Mesenchymal stem cell (in vitro differentiated cells and primary cell): Measurements from ENCODE around the gene SLC36A3.
"Not testable (repeated sequence)": the region's sequence is repeated elsewhere in the genome, so short reads cannot be mapped to it uniquely, and the experiment has no call there.

Experiments used
- DNase-seq: peaks from one replicate; pipeline ENCODE4 v3.0.0-alpha.2; 2013
- H2AFZ ChIP-seq: one replicate; pipeline ENCODE4 v1.6.1; 2013; ENCODE audit warnings: low read depth, mild to moderate bottlenecking, control low read depth, inconsistent platforms, low read length, moderate library complexity
- H2AK5ac ChIP-seq: 2 replicates; pipeline ENCODE4 v1.6.1; 2013; ENCODE audit warnings: low read length, moderate library complexity, mild to moderate bottlenecking, inconsistent platforms; ENCODE audit not compliant: severe bottlenecking
- H2BK120ac ChIP-seq: one replicate; pipeline ENCODE4 v1.6.1; 2013; ENCODE audit warnings: low read depth, mild to moderate bottlenecking, inconsistent platforms, low read length, moderate library complexity
- H2BK12ac ChIP-seq, 2 experiments: one replicate each; pipeline ENCODE4 v1.6.1; 2013; ENCODE audit warnings: inconsistent platforms in 2 of 2, low read length in 2 of 2, mild to moderate bottlenecking in 2 of 2, moderate library complexity in 2 of 2, control low read depth in 1 of 2
- H2BK15ac ChIP-seq: one replicate; pipeline ENCODE4 v1.6.1; 2013; ENCODE audit warnings: mild to moderate bottlenecking, low read depth, inconsistent platforms; ENCODE audit not compliant: poor library complexity, severe bottlenecking
- H2BK5ac ChIP-seq: 2 replicates; pipeline ENCODE4 v1.6.1; 2013; ENCODE audit warnings: low read depth, mild to moderate bottlenecking, low read length, control low read depth, inconsistent platforms; ENCODE audit not compliant: poor library complexity, severe bottlenecking
- H3K14ac ChIP-seq, 2 experiments: one replicate each; pipeline ENCODE4 v1.6.1; 2013; ENCODE audit warnings: inconsistent platforms in 2 of 2, low read length in 2 of 2, control low read depth in 1 of 2, mild to moderate bottlenecking in 1 of 2, moderate library complexity in 1 of 2
- H3K18ac ChIP-seq, 2 experiments: one replicate each; pipeline ENCODE4 v1.6.1; 2013; ENCODE audit warnings: inconsistent platforms in 2 of 2, low read length in 2 of 2, control low read depth in 1 of 2, low read depth in 1 of 2, mild to moderate bottlenecking in 1 of 2
- H3K23ac ChIP-seq, 2 experiments: one replicate each; pipeline ENCODE4 v1.6.1; 2013; ENCODE audit warnings: inconsistent platforms in 2 of 2, low read length in 2 of 2, mild to moderate bottlenecking in 2 of 2, moderate library complexity in 2 of 2, control low read depth in 1 of 2
- H3K27ac ChIP-seq: 2 replicates; pipeline ENCODE4 v1.5.1; 2013; ENCODE audit warnings: mild to moderate bottlenecking, moderate library complexity, low read length, control low read depth, inconsistent platforms; ENCODE audit not compliant: poor library complexity, severe bottlenecking
- H3K27me3 ChIP-seq, 2 experiments: 2 replicates each; pipeline versions ENCODE4 v1.6.1 to v1.7.0; 2013; ENCODE audit warnings: low read length in 2 of 2, mild to moderate bottlenecking in 2 of 2, moderate library complexity in 2 of 2, control low read depth in 1 of 2, inconsistent platforms in 1 of 2; ENCODE audit not compliant: control insufficient read depth in 1 of 2, insufficient read depth in 1 of 2
- H3K36me3 ChIP-seq, 2 experiments: 2 replicates each; pipeline versions ENCODE4 v1.6.1 to v1.7.0; 2013; ENCODE audit warnings: low read length in 2 of 2, control low read depth in 1 of 2, inconsistent platforms in 1 of 2, low read depth in 1 of 2, mild to moderate bottlenecking in 1 of 2; ENCODE audit not compliant: insufficient read depth in 2 of 2, control insufficient read depth in 1 of 2
- H3K4ac ChIP-seq, 2 experiments: one replicate each; pipeline ENCODE4 v1.6.1; 2013; ENCODE audit warnings: inconsistent platforms in 2 of 2, low read length in 2 of 2, mild to moderate bottlenecking in 2 of 2, moderate library complexity in 2 of 2, control low read depth in 1 of 2, low read depth in 1 of 2
- H3K4me1 ChIP-seq: 2 replicates; pipeline ENCODE4 v1.6.1; 2013; ENCODE audit warnings: low read depth, low read length, control low read depth; ENCODE audit not compliant: control insufficient read depth, insufficient read depth
- H3K4me2 ChIP-seq: 2 replicates; pipeline ENCODE4 v1.6.1; 2013; ENCODE audit warnings: low read length, mild to moderate bottlenecking, inconsistent platforms; ENCODE audit not compliant: poor library complexity, severe bottlenecking
- H3K4me3 ChIP-seq, 2 experiments: 2 replicates each; pipeline versions ENCODE4 v1.5.1 to v1.7.0; 2013; ENCODE audit warnings: low read length in 2 of 2, mild to moderate bottlenecking in 2 of 2, control low read depth in 1 of 2, low read depth in 1 of 2; ENCODE audit not compliant: insufficient read depth in 1 of 2
- H3K79me1 ChIP-seq: replicated peaks from 2 replicates; pipeline ENCODE4 v1.6.1; 2013; ENCODE audit warnings: mild to moderate bottlenecking, control low read depth, low read length, inconsistent platforms; ENCODE audit not compliant: poor library complexity, severe bottlenecking
- H3K9ac ChIP-seq: 2 replicates; pipeline ENCODE4 v1.7.0; 2013; ENCODE audit warnings: mild to moderate bottlenecking, low read length, moderate library complexity
- H3K9me3 ChIP-seq: 2 replicates; pipeline ENCODE4 v1.7.0; 2013; ENCODE audit warnings: mild to moderate bottlenecking, low read length; ENCODE audit not compliant: control insufficient read depth
- H4K8ac ChIP-seq: one replicate; pipeline ENCODE4 v1.6.1; 2013; ENCODE audit warnings: inconsistent platforms, mild to moderate bottlenecking, low read length, moderate library complexity
- H4K91ac ChIP-seq: one replicate; pipeline ENCODE4 v1.6.1; 2013; ENCODE audit warnings: mild to moderate bottlenecking, low read length, inconsistent platforms
- WGBS: methylation state at CpG from one replicate; pipeline ENCODE4 v1.1.7; 2013; ENCODE audit warnings: mixed read lengths; 5-methylcytosine and 5-hydroxymethylcytosine counted together

SLC36A3 gene

GRCh38 chr5:151238303-151238741, 65.2 kb downstream of the SLC36A3 start:
- H2AFZ ChIP-seq = no peak overlapping the region
- H3K4me3 ChIP-seq = peak overlapping the region in 1 of 2 experiments; percentile 47
- no peak overlapping the region for H3K14ac ChIP-seq
- H4K91ac ChIP-seq = peak overlapping the region; percentile 27
- H2BK120ac ChIP-seq = peak overlapping the region; percentile 5
- no peak overlapping the region for H3K27ac ChIP-seq
- H3K27me3 ChIP-seq = peaks cover 10 to 26% of the 10 kb centered on the region in 2 experiments
- H2BK5ac ChIP-seq = no peak overlapping the region
- WGBS = 47% methylated on average over 14 of the region's 14 CpGs
- no peak overlapping the region for H3K4me2 ChIP-seq
- H3K18ac ChIP-seq = peak overlapping the region in 1 of 2 experiments; percentile 62
- H3K9ac ChIP-seq = peak overlapping the region; percentile 74
- no peak overlapping the region for H3K23ac ChIP-seq
- H3K4ac ChIP-seq = peak overlapping the region in 1 of 2 experiments; percentile 30
- DNase-seq = no peak
- no peaks in the 10 kb centered on the region for H3K36me3 ChIP-seq
- H3K4me1 ChIP-seq = no peaks in the 10 kb centered on the region
- H2BK15ac ChIP-seq = no peak overlapping the region
- no peak overlapping the region for H4K8ac ChIP-seq
- no peak overlapping the region for H2BK12ac ChIP-seq
- no peaks in the 10 kb centered on the region for H3K79me1 ChIP-seq
- no peaks in the 10 kb centered on the region for H3K9me3 ChIP-seq
- H2AK5ac ChIP-seq = no peak overlapping the region

GRCh38 chr5:151237685-151238084, 65.9 kb downstream of the SLC36A3 start:
- no peak overlapping the region for H3K23ac ChIP-seq
- no peak overlapping the region for H2AFZ ChIP-seq
- no peak overlapping the region for H3K14ac ChIP-seq
- no peak overlapping the region for H2BK15ac ChIP-seq
- no peak overlapping the region for H3K4ac ChIP-seq
- H3K18ac ChIP-seq = no peak overlapping the region
- no peak overlapping the region for H3K9ac ChIP-seq
- no peak overlapping the region for H3K27ac ChIP-seq
- H2AK5ac ChIP-seq = no peak overlapping the region
- no peaks in the 10 kb centered on the region for H3K4me1 ChIP-seq
- peaks cover 10 to 32% of the 10 kb centered on the region in 2 experiments for H3K27me3 ChIP-seq
- no peaks in the 10 kb centered on the region for H3K9me3 ChIP-seq
- DNase-seq = no peak
- H3K4me2 ChIP-seq = no peak overlapping the region
- H2BK12ac ChIP-seq = no peak overlapping the region
- H4K8ac ChIP-seq = no peak overlapping the region
- no peak overlapping the region for H2BK5ac ChIP-seq
- H4K91ac ChIP-seq = no peak overlapping the region
- no peak overlapping the region for H2BK120ac ChIP-seq
- H3K36me3 ChIP-seq = no peaks in the 10 kb centered on the region
- WGBS = 87% methylated on average over 4 of the region's 7 CpGs
- no peak overlapping the region for H3K4me3 ChIP-seq
- H3K79me1 ChIP-seq = no peaks in the 10 kb centered on the region

- no peaks in the 10 kb centered on the region for H3K36me3 ChIP-seq
- H4K8ac ChIP-seq = no peak overlapping the region
- H2BK12ac ChIP-seq = no peak overlapping the region
- no peak overlapping the region for H4K91ac ChIP-seq
- no peak overlapping the region for H2BK15ac ChIP-seq
- no peak overlapping the region for H2AFZ ChIP-seq
- WGBS = no CpG with 5 or more reads among the region's 1 CpG
- no peak overlapping the region for H3K4ac ChIP-seq
- no peak overlapping the region for H3K4me2 ChIP-seq
- no peaks in the 10 kb centered on the region for H3K4me1 ChIP-seq
- no peak overlapping the region for H3K14ac ChIP-seq
- no peaks in the 10 kb centered on the region for H3K9me3 ChIP-seq
- H3K27ac ChIP-seq = no peak overlapping the region
- no peak overlapping the region for H2AK5ac ChIP-seq
- H3K23ac ChIP-seq = no peak overlapping the region
- H3K9ac ChIP-seq = no peak overlapping the region
- no peaks in the 10 kb centered on the region for H3K79me1 ChIP-seq
- H3K27me3 ChIP-seq = peaks cover 10 to 37% of the 10 kb centered on the region in 2 experiments
- no peak overlapping the region for H3K18ac ChIP-seq
- H2BK120ac ChIP-seq = no peak overlapping the region
- no peak overlapping the region for H3K4me3 ChIP-seq
- H2BK5ac ChIP-seq = no peak overlapping the region
- no peak for DNase-seq
Measured at GRCh38 chr5:151236888-151237287, 66.7 kb downstream of the SLC36A3 start.

- H2BK12ac ChIP-seq, H3K36me3 ChIP-seq, H3K4me1 ChIP-seq, H2AK5ac ChIP-seq, H3K79me1 ChIP-seq, H3K23ac ChIP-seq, H3K4me3 ChIP-seq, H4K91ac ChIP-seq, H4K8ac ChIP-seq, H3K4me2 ChIP-seq, H2AFZ ChIP-seq, H3K9me3 ChIP-seq, H2BK120ac ChIP-seq, DNase-seq, H3K4ac ChIP-seq, H3K27ac ChIP-seq, H2BK5ac ChIP-seq: not testable (repeated sequence)
- H2BK15ac ChIP-seq = peak overlapping the region; percentile 26
- 90% methylated on average over 6 of the region's 6 CpGs for WGBS
- peaks cover 10 to 44% of the 10 kb centered on the region in 2 experiments for H3K27me3 ChIP-seq
- H3K18ac ChIP-seq = peak overlapping the region in 1 of 2 experiments; percentile 50
- H3K9ac ChIP-seq = peak overlapping the region; percentile 70
- H3K14ac ChIP-seq = peak overlapping the region in 1 of 2 experiments; percentile 26
Measured at GRCh38 chr5:151235239-151235571, 68.4 kb downstream of the SLC36A3 start.
